Measurements from ENCODE around the gene BHLHA9.

Gene BHLHA9

DNA sequence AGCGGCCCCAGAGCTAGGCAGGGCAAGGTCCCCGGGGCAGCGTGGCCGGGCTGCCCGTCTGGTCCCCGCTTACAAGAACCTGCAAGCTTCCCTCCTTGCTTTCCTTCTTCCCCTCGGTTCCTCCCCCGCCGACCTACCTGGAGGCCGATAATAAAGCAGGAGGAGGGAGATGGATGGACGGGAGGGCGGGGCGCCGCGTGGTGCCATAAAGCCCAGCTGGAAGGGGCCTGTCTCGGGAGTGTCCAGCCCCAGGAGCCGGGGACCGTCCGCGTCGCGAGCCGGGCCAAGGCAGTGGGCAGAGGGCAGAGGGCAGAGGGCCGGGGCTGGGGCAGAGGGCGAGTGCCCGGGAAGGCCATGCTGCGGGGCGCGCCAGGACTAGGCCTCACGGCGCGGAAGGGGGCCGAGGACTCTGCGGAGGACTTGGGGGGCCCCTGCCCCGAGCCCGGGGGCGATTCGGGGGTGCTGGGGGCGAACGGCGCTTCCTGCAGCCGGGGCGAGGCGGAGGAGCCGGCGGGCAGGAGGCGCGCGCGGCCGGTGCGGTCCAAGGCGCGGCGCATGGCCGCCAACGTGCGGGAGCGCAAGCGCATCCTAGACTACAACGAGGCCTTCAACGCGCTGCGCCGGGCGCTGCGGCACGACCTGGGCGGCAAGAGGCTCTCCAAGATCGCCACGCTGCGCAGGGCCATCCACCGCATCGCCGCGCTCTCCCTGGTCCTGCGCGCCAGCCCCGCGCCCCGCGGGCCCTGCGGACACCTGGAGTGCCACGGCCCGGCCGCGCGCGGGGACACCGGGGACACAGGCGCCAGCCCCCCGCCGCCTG lies at the start of gene BHLHA9:
Gene BHLHA9, plus strand, starts transcription at position 235 of the 820 bp plus-strand sequence. Its CDS starts 120 bp downstream, at position 355.
- DNase-seq = no peak
- CTCF ChIA-PET = interaction anchor here (0.8 to 1.8 kb wide), 2 partner anchors 12 to 62 kb away, joined by 4 to 8 read pairs; no protein-coding TSS in a partner anchor

DNA sequence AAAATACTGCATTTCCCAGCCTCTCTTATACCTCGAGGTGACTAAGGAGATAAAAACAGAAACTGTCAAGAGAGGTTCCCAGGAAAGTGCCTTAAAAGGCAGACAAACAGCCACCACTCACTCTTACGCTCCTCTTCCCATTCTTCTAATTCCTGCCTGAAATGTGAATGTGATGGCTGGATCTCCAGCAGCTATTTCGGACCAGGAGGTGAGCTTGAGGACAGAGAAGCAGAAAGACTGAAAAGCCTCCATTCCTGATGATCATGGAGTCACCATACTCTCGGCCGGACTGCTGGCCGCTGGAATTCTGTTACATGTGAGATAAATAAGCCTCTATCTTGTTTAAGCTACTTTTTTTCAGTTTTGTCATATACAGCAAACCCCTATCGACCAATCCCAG lies 49.0 kb upstream of the BHLHA9 start:
- Mint-ChIP-seq H3K27ac (no peak overlapping the region), H3K36me3 (no peaks in the 10 kb centered on the region), H3K4me1 (no peaks in the 10 kb centered on the region), H3K27me3 (peaks cover 49% of the 10 kb centered on the region), H3K9me3 (no peaks in the 10 kb centered on the region), H3K4me3 (no peak overlapping the region)
- CTCF ChIA-PET = no interaction called here
- no peak for DNase-seq

More for the DNA sequence above, at the start of gene BHLHA9:
- H3K36me3 Mint-ChIP-seq = no peaks in the 10 kb centered on the region
- H3K4me1 Mint-ChIP-seq = peaks cover 31% of the 10 kb centered on the region
- no peaks in the 10 kb centered on the region for H3K9me3 Mint-ChIP-seq
- H3K4me3 Mint-ChIP-seq = peak within 1 kb of the TSS; percentile 83
- peaks cover 87% of the 10 kb centered on the region for H3K27me3 Mint-ChIP-seq
- H3K27ac Mint-ChIP-seq = no peak within 1 kb of the TSS

DNA sequence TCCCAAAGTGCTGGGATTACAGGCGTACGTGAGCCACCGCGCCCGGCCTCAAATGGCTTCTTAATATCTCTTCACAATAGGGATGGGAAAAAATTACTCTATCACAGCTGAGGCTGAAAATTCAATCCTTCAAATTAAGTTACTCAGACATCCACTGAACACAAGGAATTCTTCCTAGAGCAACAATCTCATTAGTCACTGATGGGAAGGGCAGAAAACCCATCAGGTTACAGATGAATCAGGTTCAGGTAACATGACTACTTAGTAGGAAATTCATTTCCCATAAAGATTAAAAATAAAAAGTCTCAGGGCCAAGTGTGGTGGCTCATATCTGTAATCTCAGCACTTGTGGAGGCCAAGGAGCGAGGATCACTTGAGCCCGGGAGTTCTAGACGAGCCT lies 47.9 kb upstream of the BHLHA9 start:
- peaks cover 50% of the 10 kb centered on the region for H3K27me3 Mint-ChIP-seq
- no peaks in the 10 kb centered on the region for H3K36me3 Mint-ChIP-seq
- no peaks in the 10 kb centered on the region for H3K9me3 Mint-ChIP-seq
- CTCF ChIA-PET = no interaction called here
- DNase-seq = no peak
- H3K4me1 Mint-ChIP-seq = peaks cover under 1% of the 10 kb centered on the region
- H3K4me3 Mint-ChIP-seq = no peak overlapping the region
- no peak overlapping the region for H3K27ac Mint-ChIP-seq

DNA sequence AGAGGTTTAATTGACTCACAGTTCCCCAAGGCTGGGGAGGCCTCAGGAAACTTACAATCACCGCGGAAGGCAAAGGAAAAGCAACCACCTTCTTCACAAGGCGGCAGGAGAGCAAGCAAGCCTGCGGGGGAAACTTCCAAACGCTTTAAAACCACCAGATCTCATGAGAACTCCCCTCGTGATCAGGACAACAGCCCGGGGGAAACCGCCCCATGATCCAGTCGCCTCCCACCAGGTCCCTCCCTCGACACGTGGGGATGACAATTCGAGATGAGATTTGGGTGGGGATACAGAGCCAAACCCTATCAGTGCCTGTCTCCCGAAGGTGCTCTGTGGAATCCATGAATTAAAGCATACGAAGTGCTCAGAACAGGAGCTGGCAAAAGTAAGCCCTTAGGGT lies 46.6 kb upstream of the BHLHA9 start:
- DNase-seq = no peak
- Mint-ChIP-seq H3K27ac (no peak overlapping the region), H3K9me3 (no peaks in the 10 kb centered on the region), H3K27me3 (peaks cover 63% of the 10 kb centered on the region), H3K36me3 (peaks cover 2% of the 10 kb centered on the region), H3K4me1 (peaks cover 9% of the 10 kb centered on the region), H3K4me3 (no peak overlapping the region)
- CTCF ChIA-PET = interaction anchor here (1.0 kb wide), 1 partner anchor 10 kb away, joined by 3 read pairs; no protein-coding TSS in a partner anchor

DNA sequence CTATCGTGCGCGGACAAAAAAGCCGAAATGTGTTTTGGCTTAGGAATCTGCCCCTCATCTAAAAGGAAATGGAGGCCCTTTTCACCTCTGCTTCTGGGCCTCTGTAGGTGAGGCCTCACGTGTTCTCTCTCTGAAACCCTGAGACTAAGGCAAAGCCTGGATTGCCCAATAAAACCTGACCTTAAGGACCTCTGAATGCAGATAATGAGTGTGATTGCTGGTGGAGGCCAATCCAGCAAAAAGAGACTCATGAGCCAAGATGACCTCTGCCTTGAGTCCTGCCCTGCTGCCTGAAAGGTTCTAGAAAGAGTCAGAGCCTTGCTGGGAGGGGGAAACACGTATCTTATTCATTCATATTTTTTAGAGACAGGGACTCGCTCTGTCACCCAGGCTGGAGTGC lies 45.9 kb upstream of the BHLHA9 start:
- DNase-seq = no peak
- CTCF ChIA-PET = interaction anchor here (1.0 kb wide), 1 partner anchor 10 kb away, joined by 3 read pairs; no protein-coding TSS in a partner anchor
- H3K27me3 Mint-ChIP-seq = peaks cover 64% of the 10 kb centered on the region
- no peak overlapping the region for H3K4me3 Mint-ChIP-seq
- H3K27ac Mint-ChIP-seq = no peak overlapping the region
- peaks cover 2% of the 10 kb centered on the region for H3K36me3 Mint-ChIP-seq
- peaks cover 9% of the 10 kb centered on the region for H3K4me1 Mint-ChIP-seq
- H3K9me3 Mint-ChIP-seq = no peaks in the 10 kb centered on the region

DNA sequence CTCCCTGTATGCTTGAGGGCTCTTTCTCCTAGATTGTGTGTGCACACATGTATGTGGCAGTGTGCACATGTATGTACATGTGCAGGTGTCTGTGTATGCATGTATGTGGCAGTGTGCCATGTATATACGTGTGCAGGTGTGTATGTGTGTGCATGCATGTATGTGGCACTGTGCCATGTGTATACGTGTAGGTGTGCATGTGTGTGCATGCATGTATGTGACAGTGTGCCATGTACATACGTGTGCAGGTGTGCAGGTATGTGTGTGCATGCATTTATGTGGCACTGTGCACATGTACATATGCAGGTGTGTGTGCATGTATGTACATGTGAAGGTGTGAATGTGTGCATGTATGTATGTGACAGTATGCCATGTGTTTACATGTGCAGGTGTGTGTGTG lies 43.9 kb upstream of the BHLHA9 start:
- H3K36me3 Mint-ChIP-seq = peaks cover 5% of the 10 kb centered on the region
- CTCF ChIA-PET = no interaction called here
- H3K4me1 Mint-ChIP-seq = peaks cover 15% of the 10 kb centered on the region
- DNase-seq = no peak
- H3K9me3 Mint-ChIP-seq = no peaks in the 10 kb centered on the region
- H3K27ac Mint-ChIP-seq = no peak overlapping the region
- peaks cover 74% of the 10 kb centered on the region for H3K27me3 Mint-ChIP-seq
- no peak overlapping the region for H3K4me3 Mint-ChIP-seq

DNA sequence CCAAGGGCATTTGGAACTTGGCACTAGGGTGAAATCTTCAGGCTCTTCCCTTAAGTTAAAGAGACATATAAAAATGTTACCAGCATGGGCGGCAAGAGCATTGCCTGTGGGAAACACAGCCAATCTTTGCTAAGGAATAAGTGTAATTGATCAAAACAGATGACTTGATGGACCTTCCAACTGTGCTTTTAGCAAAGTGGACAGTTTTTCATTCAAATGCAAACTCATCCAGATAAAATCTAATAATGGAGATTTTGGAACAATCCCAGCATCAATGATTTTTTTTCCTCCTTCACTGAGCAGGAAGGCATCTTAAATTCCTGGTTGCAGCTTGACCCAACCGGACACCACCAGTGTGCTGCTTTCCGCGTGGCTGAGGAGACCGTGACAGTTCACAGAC lies 42.9 kb upstream of the BHLHA9 start:
- no peaks in the 10 kb centered on the region for H3K9me3 Mint-ChIP-seq
- peak overlapping the region; percentile 69 for H3K4me3 Mint-ChIP-seq
- peaks cover 21% of the 10 kb centered on the region for H3K4me1 Mint-ChIP-seq
- peaks cover 5% of the 10 kb centered on the region for H3K36me3 Mint-ChIP-seq
- CTCF ChIA-PET = interaction anchor here (1.7 kb wide), 1 partner anchor 105 kb away, joined by 4 read pairs; no protein-coding TSS in a partner anchor
- peaks cover 76% of the 10 kb centered on the region for H3K27me3 Mint-ChIP-seq
- no peak for DNase-seq
- H3K27ac Mint-ChIP-seq = no peak overlapping the region

DNA sequence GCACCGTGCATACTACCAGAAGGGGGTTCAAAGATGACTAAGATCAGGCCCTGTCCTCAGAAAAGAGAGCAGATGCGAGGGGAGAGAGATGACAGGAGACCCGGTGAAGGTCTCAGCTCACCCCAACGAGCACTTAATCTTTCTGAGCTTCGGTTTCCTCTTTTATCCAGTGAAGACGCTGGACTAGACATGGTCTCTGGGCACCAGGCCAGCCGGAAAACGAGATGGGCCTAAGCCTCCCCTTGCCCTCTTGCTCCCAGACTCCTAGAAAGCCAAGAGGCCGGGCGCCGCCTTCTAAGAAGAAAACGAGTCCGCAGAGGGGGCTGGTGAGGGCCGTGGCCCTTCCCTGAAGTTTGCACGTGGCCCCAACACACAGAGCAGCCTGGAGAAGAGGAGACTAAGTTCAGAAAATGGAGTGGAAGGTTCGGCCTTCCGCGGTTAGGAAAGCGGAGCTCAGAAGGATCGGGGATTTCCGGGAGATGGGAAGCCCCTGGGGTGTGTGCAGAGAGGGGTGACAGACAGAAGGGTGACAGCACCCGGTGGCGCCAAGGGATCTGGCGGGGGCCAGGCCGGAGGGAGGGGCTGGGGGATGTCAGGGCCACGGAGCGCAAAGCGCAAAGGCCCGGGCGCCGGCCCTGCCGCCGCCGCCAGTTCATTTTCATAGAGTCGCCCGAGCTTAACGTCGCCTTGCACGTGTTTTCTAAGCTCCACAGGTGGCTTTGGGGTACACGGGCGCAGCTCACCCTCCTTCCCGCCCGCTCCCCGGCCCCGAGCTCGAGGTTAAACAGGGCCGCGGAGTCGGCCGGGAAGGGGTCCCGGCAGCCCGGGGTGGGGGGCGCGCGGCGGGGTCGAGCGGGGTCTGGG lies 42.1 kb upstream of the BHLHA9 start:
- CTCF ChIA-PET = interaction anchor here (0.5 to 1.7 kb wide), 2 partner anchors 106 to 182 kb away, joined by 3 to 4 read pairs; no protein-coding TSS in a partner anchor
- H3K36me3 Mint-ChIP-seq = peaks cover 5% of the 10 kb centered on the region
- H3K9me3 Mint-ChIP-seq = no peaks in the 10 kb centered on the region
- H3K27ac Mint-ChIP-seq = peak overlapping the region; percentile 28
- H3K4me3 Mint-ChIP-seq = peak overlapping the region; percentile 69
- peak; percentile 33 for DNase-seq
- peaks cover 21% of the 10 kb centered on the region for H3K4me1 Mint-ChIP-seq
- H3K27me3 Mint-ChIP-seq = peaks cover 81% of the 10 kb centered on the region

DNA sequence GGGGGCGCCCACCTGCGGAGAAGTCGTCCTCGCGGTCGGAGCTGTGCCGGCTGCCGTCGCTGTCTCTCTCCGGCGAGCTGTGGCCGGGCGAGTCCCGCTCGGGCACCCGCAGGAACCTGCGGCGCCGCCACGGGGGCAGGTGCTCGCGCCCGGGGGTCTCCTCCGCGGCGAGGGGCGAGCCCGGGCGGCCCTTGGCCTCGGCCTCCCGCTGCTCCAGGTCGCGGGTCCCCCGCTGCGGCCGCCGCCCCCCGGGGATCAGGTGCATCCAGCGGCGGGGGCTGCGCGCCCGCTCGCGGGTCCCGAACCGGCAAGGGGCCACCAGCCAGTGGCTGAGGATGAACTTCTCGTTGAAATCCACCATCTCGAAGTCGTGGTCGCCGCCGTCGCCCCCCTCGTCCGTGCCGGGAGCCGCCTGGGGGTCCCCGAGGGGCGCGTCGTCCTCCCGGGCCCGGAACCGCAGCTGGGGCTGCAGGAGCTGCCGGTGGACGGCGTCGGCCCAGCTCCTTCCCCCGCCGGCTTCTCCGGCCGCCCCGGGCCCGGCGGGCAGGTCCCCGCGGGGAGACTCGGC lies 41.4 kb upstream of the BHLHA9 start:
- Mint-ChIP-seq H3K4me3 (peak overlapping the region; percentile 69), H3K4me1 (peaks cover 21% of the 10 kb centered on the region), H3K27me3 (peaks cover 78% of the 10 kb centered on the region), H3K27ac (no peak overlapping the region), H3K9me3 (no peaks in the 10 kb centered on the region), H3K36me3 (peaks cover 5% of the 10 kb centered on the region)
- CTCF ChIA-PET = interaction anchor here (0.6 to 1.7 kb wide), 2 partner anchors 106 to 920 kb away, joined by 3 to 4 read pairs; no protein-coding TSS in a partner anchor
- DNase-seq = no peak

DNA sequence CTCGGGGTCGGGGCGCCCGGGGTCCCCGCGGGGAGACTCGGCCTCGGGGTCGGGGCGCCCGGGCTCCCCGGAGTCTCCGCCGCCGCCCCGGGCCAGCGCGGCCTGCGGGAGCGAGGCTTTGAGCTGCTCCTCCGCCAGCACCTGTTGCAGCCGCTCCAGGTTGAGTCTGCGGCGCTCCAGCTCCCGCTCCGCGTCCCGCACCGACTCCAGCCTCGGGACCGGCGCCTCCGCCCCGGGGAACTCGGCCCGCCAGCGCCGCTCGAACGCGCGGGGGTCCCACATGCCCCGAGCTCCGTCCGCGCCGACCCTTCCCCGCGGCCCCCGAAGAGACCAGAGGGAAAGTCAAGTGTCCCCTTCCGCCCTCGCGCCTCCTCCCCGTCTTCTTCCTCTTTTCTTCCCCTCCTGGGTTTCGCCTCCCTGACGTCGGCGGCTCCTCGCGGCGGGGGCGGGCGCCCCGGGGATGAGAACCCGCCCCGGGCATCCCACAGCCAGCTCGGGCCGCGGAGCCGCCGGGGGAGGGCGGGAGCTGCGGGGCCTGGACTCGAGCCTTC lies 40.8 kb upstream of the BHLHA9 start:
- no peaks in the 10 kb centered on the region for H3K9me3 Mint-ChIP-seq
- no peak overlapping the region for H3K27ac Mint-ChIP-seq
- H3K4me3 Mint-ChIP-seq = peak overlapping the region; percentile 65
- peaks cover 21% of the 10 kb centered on the region for H3K4me1 Mint-ChIP-seq
- CTCF ChIA-PET = interaction anchor here (0.6 kb wide), 1 partner anchor 920 kb away, joined by 3 read pairs; no protein-coding TSS in a partner anchor
- H3K27me3 Mint-ChIP-seq = peaks cover 81% of the 10 kb centered on the region
- H3K36me3 Mint-ChIP-seq = peaks cover 5% of the 10 kb centered on the region
- DNase-seq = peak; percentile 65

DNA sequence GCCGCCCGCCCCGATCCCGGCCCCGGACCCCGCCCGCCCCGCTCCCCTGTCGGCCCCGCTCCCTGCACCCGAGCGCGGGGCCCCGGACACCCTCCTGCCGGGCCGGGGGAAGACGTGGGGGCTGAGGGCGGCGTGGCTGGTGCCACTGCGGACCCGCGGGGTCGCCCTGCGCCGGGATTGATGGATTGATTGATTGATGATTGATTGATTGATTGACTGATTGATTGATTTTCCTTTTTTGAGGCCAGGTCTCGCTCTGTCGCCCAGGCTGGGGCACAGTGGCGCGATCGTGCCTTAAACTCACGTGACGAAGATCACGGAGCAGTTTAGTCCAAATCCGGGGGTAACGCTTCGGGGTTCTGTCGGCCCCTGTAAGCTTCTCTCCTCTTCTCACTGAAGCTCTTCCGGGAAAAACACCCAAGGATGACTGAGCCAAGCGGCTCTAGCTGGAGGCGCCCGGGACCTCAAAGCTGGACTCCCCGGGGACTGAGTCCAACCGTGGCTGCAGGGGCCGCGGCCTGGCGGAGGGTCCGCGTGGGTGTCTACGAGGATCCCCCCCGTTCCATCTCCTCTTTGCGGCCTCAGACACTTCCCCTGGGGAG lies 40.2 kb upstream of the BHLHA9 start:
- H3K4me3 Mint-ChIP-seq = peak overlapping the region; percentile 80
- no peaks in the 10 kb centered on the region for H3K9me3 Mint-ChIP-seq
- CTCF ChIA-PET = interaction anchor here (0.6 to 1.0 kb wide), 2 partner anchors 103 to 921 kb away, joined by 3 to 4 read pairs; no protein-coding TSS in a partner anchor
- H3K4me1 Mint-ChIP-seq = peaks cover 21% of the 10 kb centered on the region
- no peak overlapping the region for H3K27ac Mint-ChIP-seq
- peaks cover 80% of the 10 kb centered on the region for H3K27me3 Mint-ChIP-seq
- no peak for DNase-seq
- H3K36me3 Mint-ChIP-seq = peaks cover 5% of the 10 kb centered on the region

DNA sequence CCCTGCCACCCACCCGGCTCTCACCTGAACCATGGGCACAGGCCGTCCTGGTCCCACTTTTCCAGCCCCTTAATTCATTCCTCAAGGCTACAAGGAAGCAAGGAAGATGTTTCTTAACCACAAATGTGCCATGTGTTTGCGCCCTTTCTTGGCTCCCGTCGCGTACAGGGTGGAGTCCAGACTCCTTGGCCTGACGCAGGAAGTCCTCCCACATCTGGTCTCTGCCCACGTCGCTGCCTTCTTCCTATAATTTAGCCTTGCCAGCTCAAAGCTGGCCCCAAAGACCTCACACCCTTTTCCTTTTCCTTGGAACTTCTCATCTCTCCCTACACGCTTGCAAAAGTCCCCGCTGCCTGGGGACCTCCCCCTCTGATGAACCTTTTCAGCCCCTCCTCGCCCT lies 38.8 kb upstream of the BHLHA9 start:
- H3K9me3 Mint-ChIP-seq = no peaks in the 10 kb centered on the region
- no peak overlapping the region for H3K27ac Mint-ChIP-seq
- peaks cover 21% of the 10 kb centered on the region for H3K4me1 Mint-ChIP-seq
- DNase-seq = no peak
- CTCF ChIA-PET = no interaction called here
- peaks cover 5% of the 10 kb centered on the region for H3K36me3 Mint-ChIP-seq
- peak overlapping the region; percentile 1 for H3K4me3 Mint-ChIP-seq
- H3K27me3 Mint-ChIP-seq = peaks cover 77% of the 10 kb centered on the region

DNA sequence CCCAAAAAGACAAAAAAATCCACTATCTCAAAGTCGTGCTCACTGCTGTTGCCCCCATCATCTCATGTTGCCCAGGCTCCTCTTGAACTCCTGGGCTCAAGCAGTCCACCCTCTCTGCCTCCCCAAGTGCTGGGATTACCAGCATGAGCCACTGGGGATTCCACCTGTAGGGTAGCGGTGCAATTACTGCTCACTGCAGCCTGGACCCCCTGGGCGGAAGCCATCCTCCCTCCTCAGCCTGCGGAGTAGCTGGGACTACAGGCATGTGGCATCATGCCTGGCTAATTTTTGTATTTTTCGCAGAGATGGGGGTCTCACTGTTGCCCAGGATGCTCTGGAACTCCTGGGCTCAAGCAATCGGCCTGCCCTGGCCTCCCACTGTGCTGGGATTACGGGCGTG lies 37.9 kb upstream of the BHLHA9 start:
- no peak overlapping the region for H3K27ac Mint-ChIP-seq
- no peak overlapping the region for H3K4me3 Mint-ChIP-seq
- H3K36me3 Mint-ChIP-seq = peaks cover 5% of the 10 kb centered on the region

More for the DNA sequence above, 37.9 kb upstream of the BHLHA9 start:
- H3K27me3 Mint-ChIP-seq = peaks cover 72% of the 10 kb centered on the region
- DNase-seq = no peak
- CTCF ChIA-PET = no interaction called here
- no peaks in the 10 kb centered on the region for H3K9me3 Mint-ChIP-seq
- peaks cover 20% of the 10 kb centered on the region for H3K4me1 Mint-ChIP-seq

Data from activated naive CD4-positive, alpha-beta T cell treated with anti-CD3 and anti-CD28 coated beads, Interleukin-2, amount 10 ng/mL, durations not matched to agents 7 days and 5 days (primary cell).